Endothelial cell of umbilical vein (primary cell): ENCODE results near the gene SLC39A9. TPM values are rescaled to one million over a fixed set of nuclear protein-coding genes. Genes with fewer than 3 reads are reported as not detected.

Experiments
- BruUV-seq: library from RNA; stranded (reverse); fragments of 400-500 nt; replicated peaks from 2 replicates; lab custom pipeline; 2021; lab: Mats Ljungman, UMichigan
- CTCF ChIA-PET: fragments of 300-600, 350-600 bp; sonication (Branson Sonifier 250); formaldehyde crosslinking; loops from one replicate; lab custom pipeline; 2021; ENCODE audit warnings: antibody characterized with exemption, inconsistent platforms; lab: Charles Lee
- POLR2A ChIA-PET: fragments of 300-600, 350-600 bp; sonication (Branson Sonifier 250); formaldehyde crosslinking; loops from one replicate; lab custom pipeline; 2021; ENCODE audit warnings: antibody characterized with exemption, inconsistent platforms; lab: Charles Lee
- DNase-seq: peaks from one replicate; pipeline ENCODE4 v3.0.0-alpha.2; 2011; ENCODE audit warnings: low read depth, low spot score
- FAIRE-seq: peaks from 2 replicates; lab custom pipeline; 2011; peaks lifted over from hg19 to GRCh38; lab: Jason Lieb, UNC
- H2AFZ ChIP-seq: 2 replicates; pipeline ENCODE4 v1.6.0; 2012; ENCODE audit warnings: low read depth, low read length, control low read depth, inconsistent platforms
- H3K27ac ChIP-seq: 2 replicates; pipeline ENCODE4 v1.5.1; 2011; ENCODE audit warnings: low read depth, mild to moderate bottlenecking, control low read depth, low read length, moderate library complexity; ENCODE audit not compliant: insufficient read depth
- H3K27me3 ChIP-seq, 2 experiments: 2 replicates each; pipeline versions ENCODE4 v1.6.0 to v1.6.1; 2011; ENCODE audit warnings: low read length in 2 of 2, mixed read lengths in 1 of 2; ENCODE audit not compliant: control insufficient read depth in 2 of 2, insufficient read depth in 2 of 2
- H3K36me3 ChIP-seq, 2 experiments: 2 replicates in 1 of 2; 3 replicates in 1 of 2; pipeline ENCODE4 v1.5.1; 2011; ENCODE audit warnings: low read length in 2 of 2, mild to moderate bottlenecking in 1 of 2, moderate library complexity in 1 of 2; ENCODE audit not compliant: control insufficient read depth in 2 of 2, insufficient read depth in 2 of 2; ENCODE audit errors: extremely low read depth in 1 of 2
- H3K4me1 ChIP-seq: 3 replicates; pipeline ENCODE4 v1.5.1; 2011; ENCODE audit warnings: mild to moderate bottlenecking, low read length; ENCODE audit not compliant: control insufficient read depth, insufficient read depth; ENCODE audit errors: extremely low read depth
- H3K4me2 ChIP-seq: 2 replicates; pipeline ENCODE4 v1.6.1; 2011; ENCODE audit warnings: low read length, control low read depth, mixed read lengths; ENCODE audit not compliant: insufficient read depth
- H3K4me3 ChIP-seq, 3 experiments: fragments of 200-600 bp in 1 of 3; sonication (generic), shearing (Covaris generic) in 1 of 3; replicated peaks in 1 of 3; 2 replicates each; pipeline ENCODE4 v1.5.1; 2011 to 2016; ENCODE audit warnings: control low read depth in 3 of 3, low read length in 3 of 3, mild to moderate bottlenecking in 2 of 3, inconsistent platforms in 1 of 3, low read depth in 1 of 3, moderate library complexity in 1 of 3; ENCODE audit not compliant: insufficient read depth in 1 of 3
- H3K79me2 ChIP-seq: 2 replicates; pipeline ENCODE4 v1.6.0; 2012; ENCODE audit warnings: low read length, inconsistent platforms; ENCODE audit not compliant: control insufficient read depth, insufficient read depth
- H3K9ac ChIP-seq: replicated peaks from 2 replicates; pipeline ENCODE3; 2011; ENCODE audit warnings: low read length, control low read depth; ENCODE audit not compliant: insufficient read depth; ENCODE audit errors: extremely low read depth
- H3K9me1 ChIP-seq: replicated peaks from 3 replicates; pipeline ENCODE4 v1.6.0; 2011; ENCODE audit warnings: mild to moderate bottlenecking, low read length; ENCODE audit not compliant: control insufficient read depth, insufficient read depth; ENCODE audit errors: extremely low read depth
- H3K9me3 ChIP-seq: replicated peaks from 2 replicates; pipeline ENCODE4 v1.5.1; 2012; ENCODE audit warnings: low read length, inconsistent platforms; ENCODE audit not compliant: control insufficient read depth, insufficient read depth
- H4K20me1 ChIP-seq: replicated peaks from 2 replicates; pipeline ENCODE3; 2011; ENCODE audit warnings: mild to moderate bottlenecking, low read length; ENCODE audit not compliant: control insufficient read depth, insufficient read depth; ENCODE audit errors: extremely low read depth
- EZH2 ChIP-seq: IDR thresholded peaks from 2 replicates; pipeline ENCODE4 v1.6.1; 2012; ENCODE audit warnings: borderline replicate concordance, low read depth, mild to moderate bottlenecking, moderate library complexity, low read length, inconsistent platforms; ENCODE audit not compliant: severe bottlenecking
- FOS ChIP-seq: IDR thresholded peaks from 2 replicates; pipeline ENCODE4 v1.6.1; 2011; ENCODE audit warnings: mild to moderate bottlenecking, low read length, moderate library complexity, borderline replicate concordance; ENCODE audit not compliant: insufficient read depth
- GATA2 ChIP-seq: IDR thresholded peaks from 2 replicates; pipeline ENCODE4 v1.7.0; 2011; ENCODE audit warnings: low read depth, mild to moderate bottlenecking, moderate library complexity, mixed read lengths, low read length; ENCODE audit not compliant: insufficient read length, insufficient read depth
- JUN ChIP-seq: IDR thresholded peaks from 2 replicates; pipeline ENCODE4 v1.6.1; 2011; ENCODE audit warnings: borderline replicate concordance, low read depth; ENCODE audit not compliant: insufficient read length, insufficient read depth
- MYC ChIP-seq: IDR thresholded peaks from one replicate; pipeline ENCODE4 v1.6.1; 2011; ENCODE audit warnings: mild to moderate bottlenecking, low read depth, low read length
- POLR2A ChIP-seq: IDR thresholded peaks from 2 replicates; pipeline ENCODE4 v1.6.1; 2012; ENCODE audit warnings: low read depth, mild to moderate bottlenecking, control low read depth, low read length
- POLR2AphosphoS5 ChIP-seq: IDR thresholded peaks from 2 replicates; pipeline ENCODE4 v1.6.1; 2012; ENCODE audit warnings: low read depth, mild to moderate bottlenecking, control low read depth, low read length, moderate library complexity; ENCODE audit not compliant: insufficient read depth
- dilution Hi-C: fragments of 300-500 bp; cut with MboI; formaldehyde crosslinking; loops from one replicate; pipeline ENCODE4 v1.15.0; 2019; ENCODE audit warnings: low sequenced_read_pairs; ENCODE audit not compliant: extremely low pct_ligation_motif_present
- intact Hi-C: fragments of 100-400 bp; cut with micrococcal nuclease; formaldehyde crosslinking; loops from one replicate; pipeline ENCODE4 v1.10.0; 2022
- polyA plus RNA-seq, 4 experiments: library from polyadenylated mRNA; depleted of rRNA in 3 of 4; stranded (reverse) in 3 of 4; unstranded in 1 of 4; fragments of >200 nt; gene quantifications; 2 replicates each; pipeline versions ENCODE4 v1.2.1 to v1.2.3, GENCODE V29; 2011 to 2012; ENCODE audit warnings: missing spikeins in 1 of 4
- total RNA-seq: library from RNA; stranded (reverse); gene quantifications from 2 replicates; pipeline ENCODE4 v1.2.3, GENCODE V29; 2021
- TF ChIP-seq, protein P1 (sequence below), 2 donors: IDR thresholded peaks; 1 replicate in 1 of 2; 2 replicates in 1 of 2; pipeline ENCODE4 v1.5.1; 2011; ENCODE audit warnings: low read length in 2 of 2, mild to moderate bottlenecking in 2 of 2, moderate library complexity in 2 of 2, control low read depth in 1 of 2, inconsistent platforms in 1 of 2, low read depth in 1 of 2; ENCODE audit not compliant: insufficient read depth in 1 of 2; ENCODE audit errors: extremely low read depth in 1 of 2
- TF ChIP-seq, protein P2 (sequence below): IDR thresholded peaks from 2 replicates; pipeline ENCODE4 v1.6.1; 2011; ENCODE audit not compliant: insufficient read depth, insufficient read length

The SLC39A9 gene
- total and polyA plus RNA-seq, 2 donors (not counting 3 experiments of a cell fraction or from before 2014, with no cell fraction given), result 39.8 to 55.2 TPM

- DNase-seq (no peak), FAIRE-seq (no peak)
- no peaks in the 10 kb centered on the region for H3K9me3 ChIP-seq
- no TSS peak for BruUV-seq
- H3K9ac ChIP-seq, result no peak overlapping the region
- H3K4me1 ChIP-seq, result peaks cover 5% of the 10 kb centered on the region
- H3K4me3 ChIP-seq, result no peak overlapping the region
- intact Hi-C loops (no loop called here), dilution Hi-C loops (no loop called here)
- POLR2A ChIA-PET, result no interaction called here
- no peak overlapping the region for H3K27ac ChIP-seq
- H3K36me3 ChIP-seq, result peaks cover 0 to 2% of the 10 kb centered on the region in 2 experiments
- H3K79me2 ChIP-seq, result no peaks in the 10 kb centered on the region
- H4K20me1 ChIP-seq, result no peaks in the 10 kb centered on the region
- no peak overlapping the region for H2AFZ ChIP-seq
- H3K9me1 ChIP-seq, result peaks cover 2% of the 10 kb centered on the region
- TF ChIP-seq EZH2, result no peak
- TF ChIP-seq GATA2, result no peak
- TF ChIP-seq MYC, result no peak
- H3K27me3 ChIP-seq, result no peaks in the 10 kb centered on the region
- no peak overlapping the region for H3K4me2 ChIP-seq
- CTCF ChIA-PET, result interaction anchor here (0.6 to 2.0 kb wide), 2 partner anchors 16 to 46 kb away, joined by 3 to 6 read pairs; no protein-coding TSS in a partner anchor
These were observed 44.9 kb downstream of the SLC39A9 start for GRCh38 chr14:69443296-69443805.

- Histone ChIP-seq H3K4me3 (no peak overlapping the region), H4K20me1 (no peaks in the 10 kb centered on the region), H2AFZ (no peak overlapping the region), H3K27me3 (no peaks in the 10 kb centered on the region), H3K4me1 (no peaks in the 10 kb centered on the region), H3K79me2 (no peaks in the 10 kb centered on the region), H3K9ac (no peak overlapping the region), H3K4me2 (no peak overlapping the region), H3K27ac (no peak overlapping the region), H3K36me3 (no peaks in the 10 kb centered on the region), H3K9me1 (no peaks in the 10 kb centered on the region), H3K9me3 (no peaks in the 10 kb centered on the region)
- POLR2A ChIA-PET, result no interaction called here
- CTCF ChIA-PET, result interaction anchor here (2.2 kb wide), 1 partner anchor 10 kb away, joined by 11 read pairs; no protein-coding TSS in a partner anchor
- intact Hi-C loops (no loop called here), dilution Hi-C loops (no loop called here)
- DNase-seq, result no peak
- FAIRE-seq, result no peak
- TF ChIP-seq FOS (no peak), POLR2A (no peak), GATA2 (no peak), EZH2 (no peak), JUN (no peak), POLR2AphosphoS5 (no peak), MYC (no peak)
- TF ChIP-seq, protein P1, sequence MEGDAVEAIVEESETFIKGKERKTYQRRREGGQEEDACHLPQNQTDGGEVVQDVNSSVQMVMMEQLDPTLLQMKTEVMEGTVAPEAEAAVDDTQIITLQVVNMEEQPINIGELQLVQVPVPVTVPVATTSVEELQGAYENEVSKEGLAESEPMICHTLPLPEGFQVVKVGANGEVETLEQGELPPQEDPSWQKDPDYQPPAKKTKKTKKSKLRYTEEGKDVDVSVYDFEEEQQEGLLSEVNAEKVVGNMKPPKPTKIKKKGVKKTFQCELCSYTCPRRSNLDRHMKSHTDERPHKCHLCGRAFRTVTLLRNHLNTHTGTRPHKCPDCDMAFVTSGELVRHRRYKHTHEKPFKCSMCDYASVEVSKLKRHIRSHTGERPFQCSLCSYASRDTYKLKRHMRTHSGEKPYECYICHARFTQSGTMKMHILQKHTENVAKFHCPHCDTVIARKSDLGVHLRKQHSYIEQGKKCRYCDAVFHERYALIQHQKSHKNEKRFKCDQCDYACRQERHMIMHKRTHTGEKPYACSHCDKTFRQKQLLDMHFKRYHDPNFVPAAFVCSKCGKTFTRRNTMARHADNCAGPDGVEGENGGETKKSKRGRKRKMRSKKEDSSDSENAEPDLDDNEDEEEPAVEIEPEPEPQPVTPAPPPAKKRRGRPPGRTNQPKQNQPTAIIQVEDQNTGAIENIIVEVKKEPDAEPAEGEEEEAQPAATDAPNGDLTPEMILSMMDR (IDR thresholded peaks at IDR 0.05; ENCODE audit: extremely low read depth in 1 of 2, insufficient read depth in 1 of 2, low read depth in 1 of 2, low read length in 2 of 2), result no peak
- TF ChIP-seq, protein P2, sequence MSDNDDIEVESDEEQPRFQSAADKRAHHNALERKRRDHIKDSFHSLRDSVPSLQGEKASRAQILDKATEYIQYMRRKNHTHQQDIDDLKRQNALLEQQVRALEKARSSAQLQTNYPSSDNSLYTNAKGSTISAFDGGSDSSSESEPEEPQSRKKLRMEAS, result no peak
- no TSS peak for BruUV-seq
These were observed 50.7 kb downstream of the SLC39A9 start for GRCh38 chr14:69449216-69449615.
